WERI-Rb-1 (cell line): ENCODE results near the gene KDR.

ENCODE experiments used
- DNase-seq: peaks from one replicate; pipeline ENCODE4 v3.0.0-alpha.2; 2020
- H3K27ac ChIP-seq: fragments of 250-450 bp; sonication (Bioruptor Pico); 2 replicates; pipeline ENCODE4 v1.5.1; 2020; ENCODE audit warnings: mild to moderate bottlenecking, moderate library complexity
- H3K27me3 ChIP-seq: fragments of 250-450 bp; sonication (Bioruptor Pico); 2 replicates; pipeline ENCODE4 v1.5.1; 2021; ENCODE audit warnings: mild to moderate bottlenecking, low read depth, moderate library complexity; ENCODE audit not compliant: insufficient read depth, severe bottlenecking
- H3K36me3 ChIP-seq: fragments of 250-450 bp; sonication (Bioruptor Pico); 2 replicates; pipeline ENCODE4 v1.5.1; 2020; ENCODE audit warnings: mild to moderate bottlenecking, moderate library complexity
- H3K4me3 ChIP-seq: 2 replicates; pipeline ENCODE4 v1.5.1; 2011; ENCODE audit warnings: low read depth, mild to moderate bottlenecking, control low read depth, low read length
- H3K9me3 ChIP-seq: fragments of 250-450 bp; sonication (Bioruptor Pico); 2 replicates; pipeline ENCODE4 v1.5.1; 2021; ENCODE audit warnings: mild to moderate bottlenecking, moderate library complexity; ENCODE audit not compliant: severe bottlenecking
- CTCF ChIP-seq: IDR thresholded peaks from 2 replicates; pipeline ENCODE4 v1.5.1; 2011; ENCODE audit warnings: low read depth, mild to moderate bottlenecking, control low read depth, inconsistent platforms, low read length

Gene KDR

GRCh38 chr4:55083735-55084134 is 41.7 kb downstream of the KDR start:
- no peaks in the 10 kb centered on the region for H3K9me3 ChIP-seq
- H3K4me3 ChIP-seq: no peak overlapping the region
- no peak for TF ChIP-seq CTCF
- peaks cover 89% of the 10 kb centered on the region for H3K27me3 ChIP-seq
- no peak for DNase-seq
- no peaks in the 10 kb centered on the region for H3K36me3 ChIP-seq
- no peak overlapping the region for H3K27ac ChIP-seq

- no peak for DNase-seq
- Histone ChIP-seq H3K36me3 (no peaks in the 10 kb centered on the region), H3K27ac (no peak overlapping the region), H3K9me3 (no peaks in the 10 kb centered on the region), H3K4me3 (no peak overlapping the region), H3K27me3 (peaks cover 89% of the 10 kb centered on the region)
- TF ChIP-seq CTCF: no peak
Observed at GRCh38 chr4:55082756-55083155, 42.6 kb downstream of the KDR start.

GRCh38 chr4:55080174-55080865 is 45.1 kb downstream of the KDR start:
- no peak for DNase-seq
- Histone ChIP-seq H3K36me3 (no peaks in the 10 kb centered on the region), H3K4me3 (no peak overlapping the region), H3K27me3 (peaks cover 73% of the 10 kb centered on the region), H3K9me3 (no peaks in the 10 kb centered on the region), H3K27ac (no peak overlapping the region)
- TF ChIP-seq CTCF: no peak

- TF ChIP-seq CTCF: no peak
- peaks cover 70% of the 10 kb centered on the region for H3K27me3 ChIP-seq
- DNase-seq: no peak
- no peak overlapping the region for H3K4me3 ChIP-seq
- no peak overlapping the region for H3K27ac ChIP-seq
- no peaks in the 10 kb centered on the region for H3K9me3 ChIP-seq
- H3K36me3 ChIP-seq: no peaks in the 10 kb centered on the region
Observed at GRCh38 chr4:55079451-55080173, 45.8 kb downstream of the KDR start.

GRCh38 chr4:55078987-55079386 is 46.4 kb downstream of the KDR start:
- no peak overlapping the region for H3K4me3 ChIP-seq
- no peaks in the 10 kb centered on the region for H3K36me3 ChIP-seq
- peaks cover 70% of the 10 kb centered on the region for H3K27me3 ChIP-seq
- no peak for DNase-seq
- no peak overlapping the region for H3K27ac ChIP-seq
- no peak for TF ChIP-seq CTCF
- H3K9me3 ChIP-seq: no peaks in the 10 kb centered on the region
